ENCODE data around the gene ZDHHC24.

- no peak for TF ChIP-seq FOXM1 (IDR thresholded peaks at IDR 0.05; ENCODE audit: low read depth, low read length)
- no peak for TF ChIP-seq CREM (IDR thresholded peaks at IDR 0.05; ENCODE audit: low read depth)
- no peak for TF ChIP-seq REST (IDR thresholded peaks at IDR 0.05; ENCODE audit: low read depth, low read length)
These were observed 9.6 kb upstream of the ZDHHC24 start for GRCh38 chr11:66555416-66555815.

All from GM12878 (cell line).